Fibroblast of skin of left quadriceps (primary cell): ENCODE data around the gene KCNH8.
"Not testable (repeated sequence)": the region's sequence is repeated elsewhere in the genome, so short reads cannot be mapped to it uniquely, and the experiment has no call there.

ENCODE experiments used
- DNase-seq, 2 experiments: peaks; one replicate each; pipeline ENCODE4 v3.0.0-alpha.2; 2013; ENCODE audit warnings: low read depth in 2 of 2

KCNH8 gene

GRCh38 chr3:19147905-19148767, at the start of gene KCNH8:
Gene KCNH8, plus strand, starts transcription at chr3:19148510. Its CDS starts 210 bp downstream, at chr3:19148720.
- DNase-seq, result no peak

- not testable (repeated sequence) for DNase-seq
Measured at GRCh38 chr3:19102654-19103290, 45.5 kb upstream of the KCNH8 start.

GRCh38 chr3:19103510-19103909, 44.8 kb upstream of the KCNH8 start:
- DNase-seq, result no peak

GRCh38 chr3:19104459-19104858, 43.9 kb upstream of the KCNH8 start:
- no peak for DNase-seq

- DNase-seq, result no peak
Measured at GRCh38 chr3:19105826-19106225, 42.5 kb upstream of the KCNH8 start.

GRCh38 chr3:19106307-19106706, 42.0 kb upstream of the KCNH8 start:
- DNase-seq, result no peak

- no peak for DNase-seq
Measured at GRCh38 chr3:19107719-19108118, 40.6 kb upstream of the KCNH8 start.

- DNase-seq, result no peak
Measured at GRCh38 chr3:19110335-19110895, 37.9 kb upstream of the KCNH8 start.

GRCh38 chr3:19114461-19114860, 33.8 kb upstream of the KCNH8 start:
- DNase-seq, result no peak

GRCh38 chr3:19116239-19116638, 32.1 kb upstream of the KCNH8 start:
- DNase-seq, result no peak

- no peak for DNase-seq
Measured at GRCh38 chr3:19124752-19125151, 23.6 kb upstream of the KCNH8 start.

GRCh38 chr3:19139863-19140262, 8.4 kb upstream of the KCNH8 start:
- DNase-seq, result no peak

GRCh38 chr3:19146685-19147650, 1.3 kb upstream of the KCNH8 start:
- peak; percentile 20 to 24 for DNase-seq

- no peak for DNase-seq
Measured at GRCh38 chr3:19148768-19149091, 420 bp downstream of the KCNH8 start.

GRCh38 chr3:19149368-19149767, 1.1 kb downstream of the KCNH8 start:
- DNase-seq, result no peak

GRCh38 chr3:19151171-19151570, 2.9 kb downstream of the KCNH8 start:
- no peak for DNase-seq

GRCh38 chr3:19154693-19155250, 6.5 kb downstream of the KCNH8 start:
- no peak for DNase-seq

- DNase-seq, result no peak
Measured at GRCh38 chr3:19155375-19155774, 7.1 kb downstream of the KCNH8 start.

GRCh38 chr3:19159966-19160635, 11.8 kb downstream of the KCNH8 start:
- no peak for DNase-seq

- DNase-seq, result no peak
Measured at GRCh38 chr3:19165654-19166053, 17.3 kb downstream of the KCNH8 start.

GRCh38 chr3:19171794-19172193, 23.5 kb downstream of the KCNH8 start:
- no peak for DNase-seq
